GM23248 (cell line): Measurements from ENCODE around the gene ULK4.

Experiments used
- EZH2 ChIP-seq: fragments of 200-600 bp; sonication (generic); IDR thresholded peaks from 2 replicates; pipeline ENCODE4 v1.6.1; 2018; ENCODE audit warnings: antibody characterized with exemption, mild to moderate bottlenecking; ENCODE audit not compliant: insufficient read depth, poor library complexity, severe bottlenecking
- EZH2phosphoT487 ChIP-seq: fragments of 200-600 bp; sonication (generic); IDR thresholded peaks from 2 replicates; pipeline ENCODE4 v1.6.1; 2018; ENCODE audit warnings: antibody characterized with exemption, moderate library complexity, mild to moderate bottlenecking, low read depth; ENCODE audit not compliant: insufficient read depth

DNA sequence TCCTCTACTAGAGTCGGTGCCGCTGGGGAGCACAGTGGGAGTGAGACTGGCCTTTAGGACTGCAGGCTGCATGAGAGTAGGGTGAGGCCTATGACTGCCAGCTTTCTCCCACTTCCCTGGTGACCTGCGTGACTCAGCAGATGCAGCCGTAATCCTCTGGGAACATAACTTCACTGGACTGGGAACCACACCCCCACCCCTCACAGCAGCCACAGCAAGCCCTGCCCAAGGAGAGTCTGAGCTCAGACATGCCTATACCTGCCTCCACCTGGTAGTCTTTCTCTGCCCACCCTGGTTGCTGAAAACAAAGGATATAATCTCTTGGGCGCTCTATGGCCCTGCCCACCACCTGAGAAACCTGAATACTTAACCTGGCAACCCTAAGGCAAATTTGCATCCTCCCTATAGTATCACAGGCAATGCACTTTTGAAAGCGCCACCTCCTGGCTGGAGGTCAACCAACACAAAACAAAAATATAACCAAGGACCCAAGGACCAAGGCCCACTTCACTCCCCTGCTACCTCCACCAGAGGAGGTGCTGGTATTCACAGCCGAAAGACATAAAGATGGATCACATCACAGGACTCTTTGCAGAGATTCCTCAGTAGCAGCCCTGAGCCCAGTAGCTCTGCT, 453.7 kb downstream of the ULK4 start:
- no peak for TF ChIP-seq EZH2
- no peak for TF ChIP-seq EZH2phosphoT487
